Activated T-cell treated with anti-CD3 and anti-CD28 coated beads for 1 hour (primary cell): ENCODE data around the gene TCFL5.

Source experiments
- DNase-seq: peaks from one replicate; pipeline ENCODE4 v3.0.0-alpha.2; 2020; ENCODE audit warnings: low read depth

The TCFL5 gene

DNA sequence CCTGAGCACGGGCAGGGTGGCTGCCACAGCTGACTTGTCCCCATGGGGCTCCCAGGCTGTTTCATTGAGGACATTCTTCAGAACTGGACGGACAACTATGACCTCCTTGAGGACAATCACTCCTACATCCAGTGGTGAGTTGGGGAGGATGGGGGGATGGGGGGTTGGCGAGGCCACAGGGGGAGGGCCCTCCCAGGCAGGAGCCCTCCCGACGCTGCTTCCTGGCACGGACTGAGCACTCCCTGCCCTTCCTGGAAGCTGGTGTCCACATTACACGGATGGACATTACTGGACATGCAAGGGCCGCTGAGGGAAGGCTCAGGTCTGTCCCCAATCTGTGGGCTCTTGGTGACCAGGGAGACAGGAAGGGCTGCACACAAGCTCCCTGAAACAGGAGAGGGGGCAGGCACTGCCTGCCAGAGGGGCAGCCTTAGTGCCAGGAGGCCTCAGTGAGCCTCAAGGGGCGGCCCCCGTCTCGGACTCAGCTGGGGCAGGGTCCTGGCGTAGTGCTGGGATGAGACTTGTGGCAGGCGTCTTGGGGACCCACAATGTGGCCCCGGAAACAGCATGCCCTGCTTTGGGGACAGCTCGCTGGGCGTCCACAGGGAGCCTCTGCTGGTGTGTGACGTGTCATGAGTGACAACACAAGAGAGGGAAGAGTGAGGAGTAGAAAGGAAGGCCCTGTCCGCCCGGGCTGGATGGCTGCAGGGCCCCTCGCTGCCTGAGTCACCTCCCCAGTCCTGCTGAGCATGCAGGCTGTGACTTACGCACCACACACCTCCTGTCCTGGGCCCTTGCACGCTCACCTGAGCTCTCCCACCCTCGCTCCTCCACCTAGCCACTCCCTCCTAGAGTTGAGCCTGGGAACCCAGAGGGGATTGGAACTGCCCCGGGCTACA lies 51.8 kb downstream of the TCFL5 start:
- no peak for DNase-seq

DNA sequence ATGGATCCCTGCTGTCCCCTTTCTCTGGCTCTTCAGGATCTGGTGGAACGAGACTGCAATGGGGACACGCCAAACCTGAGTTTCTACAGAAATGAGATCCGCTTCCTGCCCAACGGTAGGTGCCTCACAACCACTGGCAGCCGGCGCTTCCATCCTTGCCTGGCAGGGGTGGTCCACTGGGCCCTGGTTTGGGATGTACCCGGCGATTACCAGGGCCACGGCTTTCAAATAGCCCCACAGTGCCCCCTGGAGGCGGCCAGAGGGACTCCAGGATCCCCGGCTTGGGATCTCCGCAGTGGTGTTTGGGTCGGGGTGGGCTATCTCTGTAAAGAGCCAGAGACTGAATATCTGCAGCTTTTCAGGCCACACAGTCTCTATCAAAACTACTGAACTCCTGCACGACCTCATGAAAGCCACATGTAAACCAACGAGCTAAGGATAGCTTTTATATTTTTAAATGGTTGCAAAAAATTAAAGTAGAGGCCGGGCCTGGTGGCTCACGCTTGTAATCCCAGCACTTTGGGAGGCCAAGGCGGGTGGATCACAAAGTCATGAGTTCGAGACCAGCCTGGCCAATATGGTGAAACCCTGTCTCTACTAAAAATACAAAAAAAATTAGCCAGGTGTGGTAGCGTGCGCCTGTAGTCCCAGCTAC lies 53.3 kb downstream of the TCFL5 start:
- peak; percentile 75 for DNase-seq

DNA sequence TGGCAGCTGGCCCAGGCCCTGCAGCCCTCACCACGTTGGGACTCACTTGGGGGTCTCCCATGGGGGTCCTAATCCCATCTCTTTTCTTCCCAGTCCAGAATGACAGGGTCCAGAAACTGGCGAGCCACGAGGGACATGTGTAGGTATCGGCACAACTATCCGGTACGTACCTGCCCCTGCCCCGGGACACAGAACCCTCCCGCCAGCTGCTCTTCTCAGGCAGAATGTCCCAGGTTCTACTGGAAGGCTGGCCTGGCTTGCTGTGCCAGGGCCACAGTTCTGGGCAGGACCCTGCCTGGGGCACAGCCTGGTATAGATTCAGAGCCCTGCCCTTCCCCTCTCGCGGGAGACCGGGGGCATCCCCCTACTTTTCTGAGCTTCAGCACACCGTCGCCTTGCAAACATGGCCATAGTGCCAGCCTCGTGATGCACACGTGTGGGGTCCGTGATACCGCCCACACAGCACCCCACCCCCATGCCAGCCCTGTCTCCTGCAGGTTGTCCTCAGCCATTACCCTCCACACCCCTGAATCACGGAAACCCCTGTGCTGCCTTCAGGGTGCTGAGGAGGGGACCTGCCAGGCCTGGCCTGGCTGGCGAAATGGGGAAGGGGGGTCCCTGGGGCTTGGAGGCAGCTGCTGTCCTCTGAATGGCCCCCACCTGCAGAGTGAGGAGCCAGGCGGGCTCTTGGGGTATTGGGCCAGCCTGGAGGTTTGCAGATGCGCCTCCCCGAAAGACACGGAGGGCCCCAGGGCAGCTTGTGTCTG lies 54.0 kb downstream of the TCFL5 start:
- DNase-seq: no peak

DNA sequence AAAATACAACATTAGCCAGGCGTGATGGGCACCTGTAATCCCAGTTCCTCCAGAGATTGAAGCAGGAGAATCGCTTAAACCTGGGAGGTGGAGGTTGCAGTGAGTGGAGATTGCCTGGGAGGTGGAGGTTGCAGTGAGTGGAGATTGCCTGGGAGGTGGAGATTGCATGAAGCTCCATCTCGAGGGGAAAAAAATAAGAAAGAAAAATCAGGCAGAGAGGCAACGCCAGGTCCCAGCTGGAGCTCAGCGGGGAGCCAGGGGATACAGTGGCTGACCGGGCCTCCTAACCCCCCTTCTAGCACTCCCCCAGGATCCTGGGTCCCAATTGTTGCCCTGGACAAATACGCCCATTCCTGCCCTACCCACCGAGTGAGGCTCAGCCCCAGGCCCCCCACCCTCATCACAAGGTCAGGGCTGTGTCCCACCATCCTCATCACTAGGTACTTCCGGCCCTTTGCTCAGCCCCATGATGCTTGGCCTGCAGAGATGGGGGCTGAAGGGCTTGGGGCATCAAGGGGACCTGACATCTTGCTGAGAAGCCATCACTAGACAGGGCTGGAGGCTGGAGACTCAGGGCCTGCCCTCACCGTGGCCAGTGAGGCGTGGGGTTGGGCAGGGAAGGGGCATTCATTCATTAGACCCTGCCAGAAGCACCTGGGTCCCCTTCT lies 55.1 kb downstream of the TCFL5 start:
- DNase-seq: no peak

DNA sequence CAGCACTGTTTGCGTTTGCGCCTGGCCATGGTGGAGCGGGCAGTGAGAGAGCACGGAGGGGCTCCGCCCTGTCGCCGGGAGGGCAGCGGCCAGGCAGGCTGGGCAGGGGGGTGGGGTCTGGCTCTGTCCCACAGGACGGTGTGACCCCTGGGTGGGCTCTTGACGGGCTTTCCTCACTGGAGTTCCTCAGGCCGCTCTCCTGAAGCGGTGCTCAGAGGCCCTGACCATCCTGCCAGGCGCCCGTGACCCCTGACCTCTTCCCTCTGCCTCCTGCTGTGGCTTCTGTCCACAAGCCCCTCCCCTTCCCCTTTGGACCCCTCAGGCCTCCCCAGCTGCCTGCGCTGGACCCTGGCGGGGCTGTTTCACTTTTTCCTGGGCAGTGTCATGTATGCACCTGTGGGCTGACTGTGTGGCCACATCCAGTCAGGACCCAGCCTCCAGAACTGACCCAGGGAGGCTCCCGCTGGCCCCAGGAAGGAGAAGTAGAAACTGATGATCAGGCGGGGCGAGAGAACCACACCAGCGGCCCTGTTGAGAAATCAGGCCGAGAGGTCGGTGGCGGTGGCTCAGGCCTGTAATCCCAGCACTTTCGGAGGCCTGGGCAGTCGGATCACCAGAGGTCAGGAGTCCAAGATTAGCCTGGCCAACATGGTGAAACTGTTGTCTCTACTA lies 55.8 kb downstream of the TCFL5 start:
- DNase-seq: no peak

DNA sequence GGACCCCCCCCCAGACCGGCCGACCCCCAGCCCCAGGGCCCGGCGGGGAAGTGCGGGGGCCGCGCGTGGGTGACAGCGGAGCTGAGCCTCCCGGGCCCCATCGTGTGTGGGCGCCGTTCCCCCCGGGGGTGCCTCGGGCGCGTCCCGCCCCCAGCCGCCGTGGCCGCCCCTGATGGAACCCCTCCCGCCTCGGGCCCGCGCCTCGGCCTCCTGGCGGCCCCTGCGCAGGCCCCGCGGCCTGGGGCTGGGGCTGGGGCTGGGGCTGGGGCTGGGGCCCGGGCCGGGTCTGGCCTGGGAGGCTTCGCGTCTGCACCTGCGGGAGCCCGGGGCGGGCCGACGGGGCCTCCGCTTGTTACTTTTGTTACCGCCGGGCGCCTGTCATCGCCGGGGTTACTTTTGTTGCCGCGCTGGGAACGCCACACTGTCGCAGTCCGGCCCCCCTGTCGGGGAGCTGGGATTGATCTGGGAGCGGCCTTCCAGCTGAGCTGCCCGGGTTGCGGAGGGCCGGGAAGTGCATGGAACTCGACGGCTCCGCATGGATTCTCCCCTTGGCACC lies 56.4 kb downstream of the TCFL5 start:
- DNase-seq: no peak

DNA sequence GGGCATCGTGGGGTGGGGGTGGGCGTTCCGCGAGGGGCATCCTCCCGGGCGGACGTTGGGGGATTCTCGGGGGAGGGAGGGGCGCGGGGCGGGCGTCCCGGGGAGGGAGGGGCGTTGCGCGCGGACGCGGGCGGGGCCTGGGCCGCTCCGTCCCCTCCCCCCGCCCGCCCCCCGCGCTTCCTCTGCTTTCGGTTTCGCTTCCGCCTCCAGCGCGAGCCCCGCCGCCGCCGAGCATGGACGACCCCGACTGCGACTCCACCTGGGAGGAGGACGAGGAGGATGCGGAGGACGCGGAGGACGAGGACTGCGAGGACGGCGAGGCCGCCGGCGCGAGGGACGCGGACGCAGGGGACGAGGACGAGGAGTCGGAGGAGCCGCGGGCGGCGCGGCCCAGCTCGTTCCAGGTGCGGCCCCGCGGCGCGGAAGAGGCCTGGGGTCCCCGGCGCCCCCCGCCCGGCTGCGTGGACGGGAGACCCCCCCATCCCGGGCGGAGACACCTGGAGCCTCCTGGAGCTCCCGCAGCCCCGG lies 56.9 kb downstream of the TCFL5 start, which contains the start of gene OGFR:
TSS of gene OGFR (plus strand) at position 209 of the 528 bp plus-strand sequence. CDS start at position 234, 25 bp downstream.
- DNase-seq: peak; percentile 69

DNA sequence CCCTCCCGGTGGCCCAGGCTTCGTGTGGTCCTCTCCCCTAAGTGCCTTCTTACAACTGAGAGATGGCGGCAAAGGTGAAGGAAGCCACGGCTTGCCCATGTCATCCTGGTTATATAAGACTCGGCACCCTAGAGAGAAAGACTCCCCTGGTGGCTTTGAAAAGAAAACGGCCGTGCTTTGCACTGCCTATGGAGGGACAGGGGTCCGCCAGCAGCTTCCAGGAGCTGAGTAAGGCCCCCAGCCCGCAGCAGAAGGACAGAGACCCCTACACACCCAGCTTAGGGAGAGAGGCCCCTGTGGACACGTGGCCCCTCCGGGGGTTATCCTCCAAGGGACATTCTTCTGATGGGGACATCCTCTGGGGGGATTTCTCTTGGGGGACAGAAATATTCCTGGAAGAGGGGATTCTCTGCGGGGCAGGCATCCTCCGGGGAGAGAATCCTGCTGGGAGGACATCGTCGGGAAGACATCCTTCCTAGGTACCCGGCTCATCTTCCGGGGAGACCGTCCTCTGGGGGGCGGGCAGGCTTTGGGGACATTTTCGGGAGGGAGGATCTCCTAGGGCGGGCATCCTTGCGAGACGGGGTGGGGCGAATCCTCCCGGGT lies 57.5 kb downstream of the TCFL5 start:
- DNase-seq: no peak

DNA sequence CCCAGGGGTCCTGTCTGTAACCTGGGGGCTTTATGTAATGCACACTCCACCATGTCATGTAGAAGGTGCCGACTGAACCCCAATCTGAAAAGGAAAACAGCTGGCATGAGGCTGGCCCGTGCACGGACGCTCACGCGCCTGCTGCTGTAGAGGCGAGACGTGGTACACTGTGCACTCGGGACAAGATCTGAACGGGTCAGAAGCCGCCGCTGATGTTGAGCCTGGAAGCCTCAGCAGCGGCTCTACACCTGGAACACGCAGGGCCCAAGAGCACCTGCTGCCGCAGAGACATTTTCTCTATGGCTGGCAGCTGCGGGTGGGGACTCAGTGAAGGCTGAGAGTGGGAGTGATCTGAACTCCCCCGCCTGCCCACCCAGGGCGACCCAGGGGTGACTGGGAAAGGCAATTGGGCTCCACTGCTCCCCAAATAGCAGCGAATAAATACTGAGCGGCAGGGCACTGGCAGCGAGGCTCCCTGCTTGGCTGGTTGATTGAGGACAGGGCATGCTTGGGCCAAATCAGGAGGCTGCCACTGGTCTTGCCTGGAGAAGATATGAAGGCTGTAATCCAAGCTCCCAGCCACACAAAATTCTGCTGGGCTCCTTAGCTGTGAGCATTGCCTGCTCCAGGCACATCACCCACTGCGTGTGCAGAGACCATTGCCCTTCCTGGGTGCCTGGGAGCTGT lies 59.5 kb downstream of the TCFL5 start:
- DNase-seq: no peak

DNA sequence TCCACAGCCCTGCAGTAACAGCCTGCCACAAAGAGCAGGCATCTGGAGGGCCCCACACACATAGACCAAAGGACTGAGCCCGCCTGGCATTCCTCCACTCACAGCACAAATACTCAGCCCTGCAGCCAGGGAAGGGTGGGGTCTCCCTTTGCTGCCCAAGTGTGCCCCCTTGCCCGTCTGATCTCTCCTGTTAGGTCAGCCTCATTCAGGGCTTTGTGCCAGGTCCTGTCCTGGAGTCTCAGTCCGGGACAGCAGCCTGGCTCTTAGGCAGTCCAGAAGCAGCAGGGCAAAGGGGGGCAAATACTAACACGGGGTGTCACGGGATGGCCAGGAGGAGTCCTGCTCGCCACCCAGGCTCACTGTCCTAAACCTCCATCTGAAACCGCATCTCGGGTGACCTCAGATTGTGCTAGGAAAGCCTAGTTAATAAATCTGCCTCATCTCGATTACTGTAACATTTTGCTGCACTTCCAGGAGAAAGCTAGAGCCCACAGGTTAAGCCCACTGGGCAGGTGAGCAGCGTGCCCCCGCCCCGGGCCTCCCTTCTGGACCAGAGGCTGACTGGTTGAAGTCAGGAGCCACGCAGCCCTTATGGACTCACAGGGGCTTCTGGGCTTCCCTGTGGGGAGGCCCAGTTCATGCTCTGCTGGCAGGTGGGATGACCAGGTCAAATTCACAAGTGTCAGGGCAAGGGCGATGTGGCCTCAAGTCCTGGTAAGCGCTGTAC lies 60.2 kb downstream of the TCFL5 start:
- no peak for DNase-seq

DNA sequence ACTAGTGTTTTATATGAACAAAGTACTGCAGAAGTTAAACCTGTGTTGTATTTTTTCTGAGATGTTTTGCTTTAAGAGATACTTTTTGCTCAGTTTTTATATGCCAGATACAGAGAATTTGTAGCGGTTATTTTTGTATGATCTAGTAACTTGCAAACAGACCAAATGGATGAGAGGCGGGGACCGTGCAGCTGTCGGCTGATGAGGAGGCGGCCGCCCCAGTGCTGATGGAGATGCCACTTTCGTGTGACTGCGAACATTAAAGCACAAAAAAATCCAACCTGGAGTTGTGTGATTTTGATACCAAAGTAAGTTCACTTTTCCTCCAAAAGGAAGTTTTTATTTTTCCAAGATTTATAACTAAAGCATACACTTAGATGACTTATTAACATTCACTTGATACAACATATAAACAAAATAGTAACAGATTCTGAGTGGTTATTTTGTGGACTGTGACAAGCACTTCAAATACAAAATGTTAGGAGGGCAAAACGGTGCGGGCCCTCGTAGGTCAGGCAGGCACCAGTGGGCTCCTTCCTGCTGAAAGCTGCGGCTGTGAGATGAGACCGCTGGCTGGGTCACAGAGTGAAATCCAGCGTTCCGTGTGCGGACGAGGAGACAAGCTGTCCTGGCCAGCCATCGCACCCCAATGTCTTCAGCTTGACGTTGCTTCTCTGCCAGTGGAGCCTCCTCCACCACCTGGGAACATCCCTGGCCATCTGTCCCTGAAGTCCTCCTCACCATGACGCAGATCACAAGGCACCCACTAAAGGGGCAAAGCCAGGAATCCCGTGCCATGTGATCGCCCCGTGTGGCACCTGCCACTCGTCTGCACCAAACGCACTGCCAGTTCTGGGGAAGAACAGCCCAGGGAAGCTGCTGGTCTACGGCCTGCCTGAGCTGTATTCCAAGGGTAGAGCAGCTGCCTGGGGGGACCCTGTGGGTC lies 61.0 kb downstream of the TCFL5 start:
- no peak for DNase-seq

DNA sequence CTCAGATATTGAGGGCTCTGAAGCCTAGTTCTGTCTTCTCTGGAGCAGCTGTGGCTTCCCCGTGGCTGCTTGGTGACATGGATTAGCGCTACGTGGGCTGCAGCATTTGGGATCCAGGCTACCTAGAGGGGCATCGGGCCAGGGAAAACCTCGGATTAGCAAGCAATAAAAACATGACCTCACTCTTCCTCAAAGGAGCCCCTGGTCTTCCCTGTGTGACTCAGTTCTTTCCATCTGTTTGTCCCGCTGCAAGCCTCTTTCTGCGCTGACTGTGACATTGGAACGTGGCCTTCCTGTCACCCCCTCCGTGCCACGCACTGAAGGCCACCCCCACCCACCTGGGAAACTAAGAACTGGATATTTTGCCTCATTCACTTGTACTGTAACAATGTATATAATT lies 61.7 kb downstream of the TCFL5 start:
- DNase-seq: no peak

DNA sequence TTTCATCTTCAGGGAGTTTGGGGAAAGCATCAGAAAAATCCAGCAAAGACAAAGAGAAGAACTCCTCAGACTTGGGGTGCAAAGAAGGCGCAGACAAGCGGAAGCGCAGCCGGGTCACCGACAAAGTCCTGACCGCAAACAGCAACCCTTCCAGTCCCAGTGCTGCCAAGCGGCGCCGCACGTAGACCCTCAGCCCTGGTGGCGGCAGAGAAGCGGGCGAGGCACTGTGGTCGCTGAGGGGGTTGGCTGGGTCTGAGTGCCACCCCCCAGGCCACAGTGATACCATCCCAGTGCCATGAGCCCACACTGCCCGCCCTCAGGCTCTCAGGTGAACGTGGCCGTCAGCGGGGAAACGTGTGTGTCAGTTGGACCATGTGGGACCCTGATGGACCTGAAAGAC lies 62.2 kb downstream of the TCFL5 start:
- DNase-seq: no peak

DNA sequence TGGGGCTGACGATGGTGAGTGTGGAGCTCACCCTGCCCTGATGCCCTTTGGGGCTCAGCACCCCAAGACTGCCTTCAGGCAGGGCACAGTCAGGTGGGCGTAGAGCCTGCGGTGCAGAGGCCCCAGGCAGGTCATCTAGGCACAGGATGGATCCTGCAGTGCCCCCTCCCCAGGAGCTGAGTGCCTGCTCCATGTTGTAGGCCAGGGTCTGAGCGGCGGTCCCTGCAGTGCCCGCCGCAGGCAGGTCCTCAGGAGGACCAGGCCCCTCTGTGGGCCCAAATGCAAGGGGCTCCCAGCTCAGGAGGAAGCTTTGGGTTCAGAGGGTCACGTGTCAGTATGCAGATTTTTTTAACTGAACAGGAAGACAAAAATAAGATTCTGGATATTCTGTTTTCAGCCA lies 62.6 kb downstream of the TCFL5 start:
- no peak for DNase-seq

DNA sequence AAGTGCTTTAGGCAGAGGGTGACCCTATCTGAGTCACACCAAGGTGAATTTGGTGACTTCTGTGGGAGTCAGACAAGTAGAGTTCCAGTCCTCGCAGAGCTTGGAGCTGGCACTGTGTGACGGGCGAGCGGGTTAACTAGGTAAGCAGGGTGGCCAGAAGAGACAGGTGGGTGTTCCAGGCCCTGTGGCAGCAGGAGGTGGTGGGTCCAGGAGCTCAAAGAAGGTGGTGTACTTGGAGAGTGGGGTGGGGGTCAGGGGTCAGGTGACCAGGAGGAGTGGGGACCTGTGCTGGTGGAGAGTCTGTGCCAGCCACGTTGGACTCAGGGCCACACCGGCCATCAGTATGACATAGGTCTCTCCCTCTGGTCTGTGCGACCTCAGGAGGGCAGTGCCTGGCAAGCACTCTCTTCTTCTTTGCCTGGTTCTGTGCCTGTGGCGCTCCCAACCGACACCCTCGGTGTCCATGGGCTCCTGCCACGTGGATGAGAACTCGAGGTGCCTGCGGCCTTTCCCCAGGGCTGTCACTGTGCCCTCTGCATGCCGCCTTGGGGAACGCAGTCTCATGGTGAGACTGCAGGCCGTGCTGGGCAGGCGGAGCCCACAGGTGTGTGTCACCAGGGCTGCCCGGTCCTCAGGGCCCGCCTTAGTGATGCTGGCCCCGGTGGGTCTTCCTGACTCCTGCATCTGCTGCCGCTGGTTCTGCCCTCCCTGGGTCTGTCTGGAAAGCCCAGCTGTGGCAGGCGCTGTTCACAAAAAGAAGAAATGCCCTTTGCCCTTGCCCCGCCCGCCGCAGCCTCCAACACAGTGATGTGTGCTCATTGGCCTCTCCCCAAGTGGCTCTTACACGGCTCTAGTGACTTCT lies 63.7 kb downstream of the TCFL5 start:
- no peak for DNase-seq

DNA sequence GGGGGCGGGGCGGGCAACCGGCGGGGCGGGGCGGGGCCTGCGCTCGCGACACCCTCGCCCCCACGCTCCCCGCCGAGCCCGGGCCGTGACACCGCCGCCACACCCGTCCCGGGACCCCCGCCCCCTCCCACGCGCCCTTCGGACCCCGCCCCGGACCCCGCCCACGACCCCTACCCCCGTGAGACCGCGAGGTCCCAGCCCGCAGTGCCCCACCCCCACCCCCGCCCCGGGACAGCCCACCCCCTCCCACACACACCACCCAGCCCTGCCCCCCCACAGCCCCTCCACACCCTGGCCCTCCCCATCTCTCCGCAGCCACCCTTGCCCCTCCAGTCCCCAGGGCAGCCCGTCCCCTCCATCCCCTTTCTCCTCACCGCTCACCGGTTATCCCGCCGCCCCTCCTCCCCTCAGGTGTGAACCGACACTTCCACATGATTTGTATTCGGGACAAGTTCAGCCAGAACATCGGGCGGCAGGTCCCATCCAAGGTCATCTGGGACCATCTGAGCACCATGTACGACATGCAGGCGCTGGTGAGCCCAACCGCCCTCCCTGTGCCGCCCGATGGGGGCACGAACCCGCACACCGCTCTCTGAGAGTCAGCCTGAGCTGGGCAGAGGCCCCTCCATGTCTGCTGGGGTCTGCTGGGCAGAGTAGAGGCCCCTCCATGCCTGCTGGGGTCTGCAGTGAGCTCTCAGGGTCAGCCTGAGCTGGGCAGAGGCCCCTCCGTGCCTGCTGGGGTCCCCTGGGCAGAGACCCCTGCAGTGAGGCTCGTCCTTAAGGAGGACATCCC lies 64.7 kb downstream of the TCFL5 start:
- no peak for DNase-seq
